Epithelial cell of prostate (primary cell): Measurements from ENCODE around the gene TOMM34.

ENCODE experiments used
- DNase-seq: peaks from one replicate; pipeline ENCODE4 v3.0.0-alpha.2; 2011; ENCODE audit warnings: low read depth, low spot score
- H3K27ac ChIP-seq: fragments of 450-650 bp; 2 replicates; pipeline ENCODE4 v1.5.1; 2017; ENCODE audit warnings: mild to moderate bottlenecking

The TOMM34 gene

GRCh38 chr20:44900231-44900854 lies 59.9 kb downstream of the TOMM34 start:
- no peak overlapping the region for H3K27ac ChIP-seq
- DNase-seq = no peak

DNA sequence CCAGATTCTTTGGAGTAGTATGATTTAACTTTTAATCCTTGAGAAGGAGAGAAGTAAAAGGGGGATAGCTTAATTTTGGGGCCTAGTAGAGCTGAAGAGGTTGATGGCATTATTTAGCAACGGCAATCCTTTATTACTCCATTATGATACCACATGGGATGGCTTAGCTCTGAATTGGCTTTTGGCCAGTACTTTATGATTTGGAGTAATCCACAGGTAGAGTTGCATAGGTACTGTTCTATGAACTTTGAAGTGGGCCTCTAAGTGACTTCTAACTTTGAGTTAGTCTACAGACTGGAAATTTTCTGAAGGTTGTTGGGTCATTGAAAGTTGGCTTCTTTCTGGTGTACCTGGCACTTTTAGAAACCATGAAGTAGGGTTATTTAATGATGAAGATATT lies 63.1 kb downstream of the TOMM34 start:
- DNase-seq = no peak
- H3K27ac ChIP-seq = no peak overlapping the region

DNA sequence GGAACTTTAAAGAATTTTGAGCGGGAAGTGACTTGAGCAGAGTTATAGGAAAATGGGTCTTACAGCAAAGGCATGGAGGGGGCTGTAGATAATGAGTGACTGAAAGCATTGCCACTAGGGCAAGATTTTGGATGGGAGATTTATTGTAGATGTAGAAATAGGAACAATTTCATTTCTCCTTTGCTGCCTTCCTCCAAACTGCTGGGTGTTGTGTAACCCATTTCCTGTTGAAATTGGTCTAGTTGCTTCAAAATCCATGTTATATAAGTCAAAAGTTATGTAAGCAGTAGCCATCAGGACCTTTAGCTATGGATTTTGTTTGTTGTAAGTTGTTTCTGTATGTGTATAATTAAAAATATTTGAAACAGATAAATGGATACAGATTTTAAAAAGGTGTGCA lies 63.6 kb downstream of the TOMM34 start:
- no peak for DNase-seq
- no peak overlapping the region for H3K27ac ChIP-seq

GRCh38 chr20:44894959-44895358 lies 65.2 kb downstream of the TOMM34 start:
- DNase-seq = no peak
- no peak overlapping the region for H3K27ac ChIP-seq
